ENCODE data around the gene MPP7.

The MPP7 gene

DNA sequence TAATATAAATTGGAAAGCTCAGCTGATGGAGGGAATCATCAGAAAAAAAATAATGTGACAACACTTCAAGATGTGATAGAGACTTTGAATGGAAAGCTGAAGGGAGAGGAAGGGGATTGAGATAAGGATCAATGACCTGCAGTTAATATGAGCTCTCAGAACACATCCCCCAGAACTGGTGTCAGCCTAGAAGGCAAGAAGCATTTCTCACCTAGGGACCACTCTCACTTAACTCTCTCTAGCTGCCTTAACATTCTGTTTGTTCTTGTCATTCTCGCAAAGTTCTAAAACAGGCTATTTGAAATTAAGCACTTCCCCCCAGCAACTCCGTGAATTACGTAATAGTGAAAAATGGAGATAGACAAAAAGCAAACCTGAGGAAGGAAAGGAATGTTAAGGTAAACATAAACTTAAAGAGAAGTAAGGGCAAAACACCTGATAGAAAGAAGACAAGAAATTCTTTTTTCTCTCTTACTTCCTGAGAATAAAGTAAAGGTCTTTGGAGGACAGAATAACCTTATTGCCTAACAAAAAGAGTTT, 1.2 kb upstream of the MPP7 start:
- DNase-seq: no peak

GRCh38 chr10:28302012-28302637, 739 bp downstream of the MPP7 start:
- DNase-seq: no peak

GRCh38 chr10:28300027-28300426, 2.8 kb downstream of the MPP7 start:
- no peak for DNase-seq

GRCh38 chr10:28298951-28299350, 3.9 kb downstream of the MPP7 start:
- DNase-seq: no peak

DNA sequence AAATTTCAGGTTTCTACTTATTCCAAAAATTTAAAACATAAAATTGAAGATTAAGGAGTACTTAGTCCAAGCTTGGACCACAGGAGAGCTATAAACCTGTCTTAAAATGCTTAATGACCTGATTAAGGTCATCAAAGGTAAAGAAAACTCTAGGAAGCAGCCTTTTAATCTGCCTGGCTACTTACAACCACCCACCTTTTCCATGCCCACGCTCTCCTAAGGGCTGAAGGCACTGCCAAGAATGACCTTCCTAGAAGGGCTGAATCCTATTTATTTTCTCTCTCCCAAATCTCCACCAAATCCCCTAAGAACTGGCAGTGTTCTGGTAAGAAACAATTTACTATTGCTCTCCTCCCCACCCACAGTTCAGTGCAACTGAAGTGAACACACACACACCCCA, 6.8 kb downstream of the MPP7 start:
- no peak for DNase-seq

DNA sequence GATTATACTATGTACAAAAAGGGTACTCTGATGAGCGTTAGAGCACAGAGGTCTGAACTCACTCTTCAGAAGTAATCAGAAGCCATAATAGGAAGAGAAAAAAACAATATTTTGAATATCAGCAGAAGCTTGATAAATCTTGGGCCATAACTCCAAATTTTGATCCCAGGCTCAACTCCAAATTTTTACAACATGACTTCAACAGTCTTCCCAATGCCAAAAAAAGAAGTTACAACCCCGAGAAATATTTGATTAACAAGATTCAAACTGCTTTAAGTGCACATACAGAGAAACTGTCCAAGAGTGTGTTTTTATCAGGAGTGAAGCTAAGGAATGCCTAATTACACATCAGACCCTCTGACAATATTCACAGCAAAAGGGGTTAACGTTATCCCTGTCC, 7.5 kb downstream of the MPP7 start:
- DNase-seq: no peak

GRCh38 chr10:28294809-28295208, 8.1 kb downstream of the MPP7 start:
- DNase-seq: no peak

DNA sequence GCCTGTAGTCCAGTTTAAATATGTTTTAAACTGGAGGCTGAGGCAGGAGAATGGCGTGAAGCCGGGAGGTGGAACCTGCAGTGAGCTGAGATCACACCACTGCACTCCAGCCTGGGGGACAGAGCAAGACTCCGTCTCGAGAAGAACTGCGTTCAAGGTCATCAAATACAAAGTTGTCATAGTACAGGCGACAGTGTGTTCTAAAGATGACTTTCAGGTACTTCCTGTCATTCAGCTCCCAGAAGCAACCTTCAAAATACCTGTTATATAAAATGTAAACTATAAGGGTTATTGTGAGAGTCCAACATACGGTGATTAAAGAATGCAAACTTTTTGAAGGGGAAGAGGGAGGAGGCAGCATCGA, 8.7 kb downstream of the MPP7 start:
- DNase-seq: no peak

- no peak for DNase-seq
These were observed 9.4 kb downstream of the MPP7 start for GRCh38 chr10:28293236-28294168.

DNA sequence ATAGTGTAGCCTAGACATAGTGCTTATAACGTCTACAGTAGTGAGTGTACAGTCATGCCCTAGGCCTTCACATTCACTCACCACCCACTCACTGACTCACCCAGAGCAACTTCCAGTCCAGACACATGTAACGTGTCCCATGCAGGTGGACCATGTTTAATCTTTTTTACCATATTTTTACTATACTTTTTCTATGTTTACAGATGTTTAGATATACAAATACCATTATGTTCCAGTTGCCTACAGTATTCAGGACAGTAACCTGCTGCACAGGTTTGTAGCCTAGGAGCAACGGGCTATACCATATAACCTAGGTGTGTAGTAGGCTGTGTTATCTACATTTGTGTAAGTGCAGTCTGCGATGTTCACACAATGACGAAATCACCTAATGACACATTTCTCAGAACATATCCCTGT, 11.0 kb downstream of the MPP7 start:
- no peak for DNase-seq

DNA sequence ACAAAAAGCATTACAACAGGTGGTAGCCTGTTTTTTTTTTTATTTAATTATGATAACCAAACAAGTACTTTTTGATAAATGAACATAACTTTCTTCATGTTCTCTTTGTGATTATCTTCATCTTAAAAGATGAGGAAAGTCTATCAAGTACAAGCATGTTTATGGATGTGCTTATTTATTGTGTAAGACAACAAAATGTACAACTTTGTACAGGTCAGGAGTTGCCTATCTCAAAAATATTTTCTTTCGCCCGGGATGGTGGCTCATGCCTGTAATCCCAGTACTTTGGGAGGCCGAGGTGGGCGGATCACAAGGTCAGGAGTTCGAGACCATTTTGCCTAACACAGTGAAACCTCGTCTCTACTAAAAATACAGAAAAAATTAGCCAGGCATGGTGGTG, 17.0 kb downstream of the MPP7 start:
- DNase-seq: no peak

DNA sequence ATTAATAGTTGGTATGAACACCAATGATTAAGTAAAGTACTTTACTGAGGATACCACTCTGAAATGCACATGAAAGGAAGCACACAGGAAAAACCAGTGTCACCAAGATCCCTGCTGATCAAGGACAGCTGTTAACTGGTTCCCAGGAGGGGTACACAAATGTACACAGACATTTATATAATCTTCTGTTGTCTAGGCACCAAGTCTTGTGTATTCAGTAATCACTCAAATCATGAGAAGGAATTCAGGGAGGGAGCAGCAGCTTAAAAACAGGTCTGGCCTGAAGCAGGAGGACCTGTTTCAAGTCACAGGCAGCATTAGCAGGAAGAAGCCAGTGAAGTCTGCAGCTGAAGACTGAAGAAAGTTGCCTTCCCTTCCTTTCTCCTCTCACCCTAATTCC, 18.7 kb downstream of the MPP7 start:
- DNase-seq: no peak

- DNase-seq: no peak
These were observed 19.6 kb downstream of the MPP7 start for GRCh38 chr10:28283251-28283650.

DNA sequence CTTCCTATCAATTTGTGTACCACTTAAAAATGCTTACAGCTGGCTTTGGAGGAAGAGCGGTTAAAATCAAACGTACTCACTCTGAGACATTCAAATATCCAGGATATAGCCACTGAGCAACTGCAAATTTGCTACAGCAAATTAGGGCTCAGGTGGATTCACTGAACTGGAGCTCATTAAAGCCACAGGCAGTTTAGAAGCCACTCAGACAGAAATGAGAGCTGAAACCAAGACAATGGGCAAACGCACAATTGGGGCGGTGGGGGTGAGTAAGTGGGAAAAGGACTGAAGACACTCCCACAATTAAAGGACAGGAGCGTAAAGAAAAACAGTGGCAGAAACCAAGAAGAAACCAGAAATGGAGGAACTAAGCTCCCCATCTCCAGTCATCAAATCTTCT, 20.5 kb downstream of the MPP7 start:
- DNase-seq: no peak

DNA sequence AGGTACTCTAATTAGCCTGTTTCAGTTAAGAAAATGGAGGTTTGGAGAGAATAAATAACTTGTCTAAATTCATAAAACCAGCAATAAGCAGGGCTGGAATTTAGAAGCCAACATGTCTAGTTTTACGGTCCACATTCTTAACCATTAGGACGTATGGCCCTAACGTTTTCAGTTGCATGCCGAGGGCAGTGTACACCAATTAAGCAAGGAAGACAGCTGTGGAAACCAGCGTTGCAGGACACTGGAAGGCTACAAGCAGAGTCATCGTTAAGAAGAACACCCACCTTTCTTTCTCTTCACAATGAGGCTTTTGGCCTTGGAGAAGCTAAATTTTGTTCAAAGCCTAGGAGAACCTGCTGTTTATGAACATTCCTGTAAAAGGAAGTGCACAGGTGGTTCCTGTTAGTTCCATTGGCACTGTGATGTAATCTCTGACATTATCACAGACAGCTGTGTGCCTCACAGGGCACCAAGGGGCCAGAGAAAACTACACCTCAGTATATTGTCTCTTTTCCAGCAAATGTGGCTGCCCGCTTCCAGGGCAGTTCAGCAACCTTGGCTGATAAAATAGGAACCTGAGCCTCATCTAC, 21.0 kb downstream of the MPP7 start:
- no peak for DNase-seq

GRCh38 chr10:28280652-28281051, 22.2 kb downstream of the MPP7 start:
- no peak for DNase-seq

DNA sequence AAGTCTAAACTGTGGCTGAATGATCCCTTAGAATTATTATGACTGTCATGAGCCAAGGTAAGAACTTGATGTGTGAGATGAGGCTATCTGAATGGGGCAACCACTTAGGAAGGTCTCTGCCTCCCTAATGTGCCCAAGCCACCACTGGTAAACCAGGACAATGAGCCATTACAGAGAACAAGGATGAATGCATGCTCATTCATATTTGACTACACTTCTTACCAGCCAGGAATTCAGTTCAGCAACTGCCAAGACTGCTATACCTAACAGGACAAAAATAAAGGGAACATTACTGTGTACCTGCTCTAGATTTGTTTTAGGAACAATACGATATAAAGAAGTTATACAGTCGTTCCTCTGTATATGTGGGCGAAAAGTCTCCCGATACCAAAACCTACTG, 23.0 kb downstream of the MPP7 start:
- no peak for DNase-seq

DNA sequence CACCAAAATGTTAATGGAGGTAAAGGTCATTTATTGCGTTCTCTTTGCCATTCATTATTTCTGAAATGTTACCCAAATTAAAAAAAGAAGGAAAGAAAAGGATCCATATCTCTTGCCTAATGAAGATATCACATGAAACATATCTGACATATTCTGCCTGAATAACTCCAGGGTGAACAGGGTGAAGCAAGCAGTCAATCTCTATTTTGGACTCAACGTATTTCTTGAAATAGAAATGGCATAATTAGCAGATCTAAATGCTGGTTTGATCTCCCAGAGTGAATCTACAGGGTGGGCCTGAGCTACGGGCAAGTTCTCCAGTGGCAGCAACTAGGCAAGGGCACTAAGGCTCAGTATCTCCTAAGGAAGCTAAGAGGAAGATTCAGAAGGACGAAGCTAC, 24.0 kb downstream of the MPP7 start:
- no peak for DNase-seq

GRCh38 chr10:28276384-28276783, 26.5 kb downstream of the MPP7 start:
- no peak for DNase-seq

- DNase-seq: no peak
These were observed 28.4 kb downstream of the MPP7 start for GRCh38 chr10:28274475-28274874.

DNA sequence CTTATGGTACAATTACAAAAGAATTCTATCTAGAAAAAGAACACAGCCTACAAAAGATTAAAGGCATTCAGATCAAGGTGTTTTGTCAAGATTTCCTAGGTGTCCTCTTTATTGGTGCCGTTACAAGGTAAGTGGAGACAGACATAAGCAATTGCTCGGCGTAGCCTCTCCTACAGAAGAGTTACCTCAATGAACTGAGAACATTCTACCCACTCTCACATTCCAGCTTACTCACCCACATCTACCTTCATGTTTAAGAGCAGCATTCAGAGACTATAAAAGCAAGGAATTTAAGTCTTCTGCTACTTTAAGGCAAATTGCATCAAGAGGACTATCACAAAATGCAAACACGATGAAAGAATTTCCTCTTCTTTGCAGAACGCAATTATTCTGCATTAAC, 29.5 kb downstream of the MPP7 start:
- DNase-seq: no peak

- DNase-seq: no peak
These were observed 32.9 kb downstream of the MPP7 start for GRCh38 chr10:28269842-28270456.

- DNase-seq: no peak
These were observed 36.2 kb downstream of the MPP7 start for GRCh38 chr10:28266449-28267224.
